Measurements from ENCODE around the gene ARHGEF28.

DNA sequence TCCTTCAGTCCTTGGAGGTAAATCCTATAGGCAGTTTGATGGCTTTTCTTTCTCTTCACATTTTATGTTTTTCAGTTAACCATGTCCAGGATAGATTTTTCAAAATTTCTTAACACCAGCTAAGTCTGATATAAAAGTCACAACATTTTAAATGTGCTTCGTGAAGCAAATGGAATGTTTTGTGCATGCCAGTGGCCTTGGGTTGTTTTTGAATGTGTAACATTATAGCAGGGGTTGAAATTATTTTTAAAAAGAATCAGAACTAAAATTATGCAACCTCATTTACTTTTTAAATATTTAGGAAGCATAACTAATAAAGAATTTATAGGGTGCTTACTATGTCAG is 201.1 kb downstream of the ARHGEF28 start:
- no peak for TF ChIP-seq SMAD4 (CRISPR knock-in tag; conservative IDR thresholded peaks at IDR 0.05)
- TF ChIP-seq DMBX1 (CRISPR knock-in tag; IDR thresholded peaks at IDR 0.05; ENCODE audit: borderline replicate concordance): no peak
- no peak for TF ChIP-seq E2F3 (CRISPR knock-in tag; IDR thresholded peaks at IDR 0.05)
- no peak for TF ChIP-seq KLF16 (IDR thresholded peaks at IDR 0.05)
- no peak for TF ChIP-seq FOS (IDR thresholded peaks at IDR 0.05; ENCODE audit: extremely low read depth, insufficient read length)
- TF ChIP-seq, protein P1, sequence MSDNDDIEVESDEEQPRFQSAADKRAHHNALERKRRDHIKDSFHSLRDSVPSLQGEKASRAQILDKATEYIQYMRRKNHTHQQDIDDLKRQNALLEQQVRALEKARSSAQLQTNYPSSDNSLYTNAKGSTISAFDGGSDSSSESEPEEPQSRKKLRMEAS (CRISPR knock-in tag; IDR thresholded peaks at IDR 0.05): no peak
- TF ChIP-seq SAP30 (IDR thresholded peaks at IDR 0.05; ENCODE audit: borderline replicate concordance, insufficient read depth, low read depth, low read length, poor library complexity, severe bottlenecking): no peak
- TF ChIP-seq, protein P2, sequence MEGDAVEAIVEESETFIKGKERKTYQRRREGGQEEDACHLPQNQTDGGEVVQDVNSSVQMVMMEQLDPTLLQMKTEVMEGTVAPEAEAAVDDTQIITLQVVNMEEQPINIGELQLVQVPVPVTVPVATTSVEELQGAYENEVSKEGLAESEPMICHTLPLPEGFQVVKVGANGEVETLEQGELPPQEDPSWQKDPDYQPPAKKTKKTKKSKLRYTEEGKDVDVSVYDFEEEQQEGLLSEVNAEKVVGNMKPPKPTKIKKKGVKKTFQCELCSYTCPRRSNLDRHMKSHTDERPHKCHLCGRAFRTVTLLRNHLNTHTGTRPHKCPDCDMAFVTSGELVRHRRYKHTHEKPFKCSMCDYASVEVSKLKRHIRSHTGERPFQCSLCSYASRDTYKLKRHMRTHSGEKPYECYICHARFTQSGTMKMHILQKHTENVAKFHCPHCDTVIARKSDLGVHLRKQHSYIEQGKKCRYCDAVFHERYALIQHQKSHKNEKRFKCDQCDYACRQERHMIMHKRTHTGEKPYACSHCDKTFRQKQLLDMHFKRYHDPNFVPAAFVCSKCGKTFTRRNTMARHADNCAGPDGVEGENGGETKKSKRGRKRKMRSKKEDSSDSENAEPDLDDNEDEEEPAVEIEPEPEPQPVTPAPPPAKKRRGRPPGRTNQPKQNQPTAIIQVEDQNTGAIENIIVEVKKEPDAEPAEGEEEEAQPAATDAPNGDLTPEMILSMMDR (IDR thresholded peaks at IDR 0.05 in 2 of 3, conservative IDR thresholded peaks at IDR 0.05 in 1 of 3; ENCODE audit: insufficient read depth in 2 of 3, low read depth in 1 of 3, low read length in 3 of 3): no peak
